A549 (cell line): Measurements from ENCODE around the gene AFF2. TPM values are rescaled to one million over a fixed set of nuclear protein-coding genes. Genes with fewer than 3 reads are reported as not detected.

Source experiments
- ATAC-seq, 2 experiments: fragments of 200-7000 bp in 1 of 2; fragments of >200 bp in 1 of 2; cut with Nextera tagmentation in 1 of 2; cut with Tn5 transposase in 1 of 2; 3 replicates each; pipeline versions ENCODE4 v1.8.0 to v1.9.1; 2018 to 2020; ENCODE audit warnings: mild to moderate bottlenecking in 1 of 2, moderate library complexity in 1 of 2
- CTCF ChIA-PET: fragments of 300-600 bp; sonication (Branson Sonifier 250); formaldehyde crosslinking; extraction: SDS; loops from one replicate; lab custom pipeline; 2021; ENCODE audit warnings: antibody characterized with exemption, inconsistent platforms; lab: Yijun Ruan, JAX
- POLR2A ChIA-PET: fragments of 350-600 bp; formaldehyde crosslinking; extraction: SDS; loops from one replicate; lab custom pipeline; 2021; ENCODE audit warnings: antibody characterized with exemption, inconsistent platforms; lab: Yijun Ruan, JAX
- DNase-seq, 2 experiments: peaks; one replicate each; pipeline versions ENCODE4 v3.0.0 to v3.0.0-alpha.2; 2011 to 2016; ENCODE audit warnings: low read depth in 1 of 2, low spot score in 1 of 2
- FAIRE-seq: peaks from 2 replicates; lab custom pipeline; 2011; peaks lifted over from hg19 to GRCh38; lab: Jason Lieb, UNC
- H3K27ac ChIP-seq, 2 experiments: fragments of >200 bp; sonication (Bioruptor Twin); formaldehyde crosslinking; 3 replicates each; pipeline ENCODE4 v1.5.1; 2016 to 2017
- H3K4me1 ChIP-seq: fragments of >200 bp; sonication (Bioruptor Twin); formaldehyde crosslinking; 3 replicates; pipeline ENCODE4 v1.6.1; 2016
- H3K4me2 ChIP-seq: fragments of >200 bp; sonication (Bioruptor Twin); formaldehyde crosslinking; 3 replicates; pipeline ENCODE4 v1.6.1; 2016
- H3K4me3 ChIP-seq: fragments of >200 bp; sonication (Bioruptor Twin); formaldehyde crosslinking; 3 replicates; pipeline ENCODE4 v1.5.1; 2016
- H3K9me3 ChIP-seq: fragments of >200 bp; sonication (Bioruptor Twin); formaldehyde crosslinking; 3 replicates; pipeline ENCODE4 v1.6.1; 2016
- CBX2 ChIP-seq: fragments of 200-600 bp; sonication (generic); IDR thresholded peaks from 2 replicates; pipeline ENCODE4 v1.6.1; 2016; ENCODE audit warnings: low read depth, mild to moderate bottlenecking, borderline replicate concordance
- CHD2 ChIP-seq: fragments of 150-350 bp; IDR thresholded peaks from 2 replicates; pipeline ENCODE4 v1.6.1; 2014; ENCODE audit warnings: low read length; ENCODE audit not compliant: partially characterized antibody
- EHMT2 ChIP-seq: fragments of 200-600 bp; sonication (generic); IDR thresholded peaks from 2 replicates; pipeline ENCODE4 v1.6.1; 2016; ENCODE audit warnings: antibody characterized with exemption, low read depth, mild to moderate bottlenecking, moderate library complexity
- EP300 ChIP-seq, 2 experiments: fragments of >200 bp; sonication (Bioruptor Twin); formaldehyde crosslinking; IDR thresholded peaks; 2 replicates in 1 of 2; 3 replicates in 1 of 2; pipeline ENCODE4 v1.6.1; 2016 to 2017
- ESRRA ChIP-seq: fragments of 150-350 bp; IDR thresholded peaks from 2 replicates; pipeline ENCODE4 v1.6.1; 2014; ENCODE audit warnings: mild to moderate bottlenecking, low read length, borderline replicate concordance
- FOSL2 ChIP-seq, 2 experiments: fragments of 450-650 bp in 1 of 2; fragments of >200 bp in 1 of 2; sonication (Bioruptor Twin) in 1 of 2; formaldehyde crosslinking; IDR thresholded peaks; 2 replicates each; pipeline versions ENCODE4 v1.5.0 to v1.6.1; 2016 to 2020; ENCODE audit warnings: mild to moderate bottlenecking in 1 of 2, moderate library complexity in 1 of 2
- FOXS1 ChIP-seq: fragments of 250-450 bp; sonication (Bioruptor Pico); IDR thresholded peaks from 2 replicates; pipeline ENCODE4 v1.5.0; 2020; ENCODE audit warnings: mild to moderate bottlenecking, moderate library complexity
- GATA3 ChIP-seq: IDR thresholded peaks from 2 replicates; pipeline ENCODE4 v1.6.1; 2012; ENCODE audit warnings: borderline replicate concordance
- HOXB13 ChIP-seq: fragments of 250-450 bp; sonication (Bioruptor Pico); IDR thresholded peaks from 2 replicates; pipeline ENCODE4 v1.5.0; 2020; ENCODE audit warnings: low read depth, mild to moderate bottlenecking, moderate library complexity
- MAFK ChIP-seq: fragments of 450-650 bp; IDR thresholded peaks from 2 replicates; pipeline ENCODE4 v1.6.1; 2014; ENCODE audit not compliant: partially characterized antibody
- MAZ ChIP-seq: fragments of 150-350 bp; IDR thresholded peaks from 2 replicates; pipeline ENCODE4 v1.6.1; 2014; ENCODE audit warnings: antibody characterized with exemption, low read depth, low read length, borderline replicate concordance
- MYC ChIP-seq: IDR thresholded peaks from 2 replicates; pipeline ENCODE4 v1.6.1; 2012; ENCODE audit warnings: mild to moderate bottlenecking, inconsistent platforms, low read length, improper control_type of control experiment, borderline replicate concordance
- POLR2AphosphoS2 ChIP-seq: conservative IDR thresholded peaks from 2 replicates; pipeline ENCODE4 v1.6.1; 2012; ENCODE audit warnings: low read length, improper control_type of control experiment, inconsistent platforms
- RAD21 ChIP-seq, 2 experiments: fragments of >200 bp in 1 of 2; sonication (Bioruptor Twin) in 1 of 2; formaldehyde crosslinking in 1 of 2; IDR thresholded peaks in 1 of 2; conservative IDR thresholded peaks in 1 of 2; 2 replicates in 1 of 2; 3 replicates in 1 of 2; pipeline ENCODE4 v1.6.1; 2012 to 2018; ENCODE audit warnings: inconsistent platforms in 1 of 2
- RNF2 ChIP-seq: fragments of 200-600 bp; sonication (generic); IDR thresholded peaks from 2 replicates; pipeline ENCODE4 v1.6.1; 2016; ENCODE audit warnings: low read depth, mild to moderate bottlenecking, antibody characterized with exemption, moderate library complexity, borderline replicate concordance
- ZC3H11A ChIP-seq: fragments of 450-650 bp; IDR thresholded peaks from 2 replicates; pipeline ENCODE4 v1.6.1; 2014; ENCODE audit warnings: antibody characterized with exemption, mild to moderate bottlenecking
- ZFP36 ChIP-seq: fragments of 450-650 bp; IDR thresholded peaks from 2 replicates; pipeline ENCODE4 v1.6.1; 2014; ENCODE audit warnings: borderline replicate concordance; ENCODE audit not compliant: partially characterized antibody
- WGBS: methylation state at CpG from one replicate; pipeline ENCODE4 v1.1.6; 2017; ENCODE audit errors: missing lambda C conversion rate; 5-methylcytosine and 5-hydroxymethylcytosine counted together
- polyA plus RNA-seq, 4 experiments: library from polyadenylated mRNA; depleted of rRNA in 3 of 4; stranded (reverse); fragments of >200 nt; fragmentation: RNase III in 1 of 4; extraction: RNeasy Plus Mini Kit Qiagen cat#74134 plus additional on column Dnase treatment in 1 of 4; gene quantifications; 2 replicates in 3 of 4; 3 replicates in 1 of 4; pipeline ENCODE4 v1.2.3, GENCODE V29; 2011 to 2017
- TF ChIP-seq, protein P1 (sequence below): IDR thresholded peaks from 2 replicates; pipeline ENCODE4 v1.6.1; 2012
- TF ChIP-seq, protein P2 (sequence below): fragments of 150-350 bp; IDR thresholded peaks from 2 replicates; pipeline ENCODE4 v1.6.1; 2014; ENCODE audit warnings: low read depth, mild to moderate bottlenecking, low read length
- TF ChIP-seq, protein P3 (sequence below): fragments of >200 bp; sonication (Bioruptor Twin); formaldehyde crosslinking; IDR thresholded peaks from 2 replicates; pipeline ENCODE4 v1.6.1; 2016

AFF2 gene
- polyA plus RNA-seq, 2 of the 4 experiments (the other 2 are of a cell fraction) = 0.04 TPM; not detected in 1

DNA sequence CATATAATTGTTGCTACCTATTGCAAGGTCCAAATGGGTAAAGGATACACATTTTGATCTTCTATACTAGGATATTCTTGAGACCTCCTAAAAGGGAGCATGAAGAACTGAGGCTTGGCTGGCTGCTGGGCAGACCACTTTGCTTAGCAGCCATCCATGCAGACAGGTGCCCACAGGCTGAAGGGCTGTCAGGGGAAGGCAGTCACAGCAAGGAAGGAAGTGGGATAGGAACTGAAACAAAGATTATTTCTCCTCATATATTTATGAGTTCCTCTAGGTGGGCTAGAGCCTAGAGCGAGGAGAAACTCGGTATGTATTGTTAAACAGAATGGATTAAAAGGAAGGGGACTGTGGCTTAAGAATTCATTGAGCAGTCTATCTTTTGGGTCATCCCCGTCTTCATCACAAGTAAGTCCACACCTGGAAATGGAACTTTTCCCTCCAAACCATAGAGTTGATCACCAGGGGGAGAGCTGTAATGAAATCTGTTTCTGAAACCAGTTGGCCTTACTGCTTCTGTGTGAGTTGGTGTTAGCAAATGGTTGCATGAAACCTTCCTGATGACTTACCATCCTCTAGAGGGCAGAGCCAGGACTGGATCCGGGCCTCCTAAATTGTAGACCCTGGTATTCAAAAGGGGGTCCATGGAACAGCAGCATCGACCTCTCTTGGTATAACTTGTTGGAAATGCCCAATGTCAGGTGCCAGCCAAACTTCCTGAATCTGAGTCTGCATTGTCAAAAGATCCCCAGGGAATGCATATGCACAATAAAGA, 42.3 kb downstream of the AFF2 start:
- H3K4me1 ChIP-seq = no peaks in the 10 kb centered on the region
- no peak overlapping the region for H3K27ac ChIP-seq
- CTCF ChIA-PET = no interaction called here
- no peak for FAIRE-seq
- WGBS = 5% methylated on average over 5 of the region's 5 CpGs
- POLR2A ChIA-PET = no interaction called here
- no peak for TF ChIP-seq MAFK
- no peak for ATAC-seq
- no peak overlapping the region for H3K4me2 ChIP-seq
- H3K9me3 ChIP-seq = no peaks in the 10 kb centered on the region
- DNase-seq = no peak
- no peak overlapping the region for H3K4me3 ChIP-seq

DNA sequence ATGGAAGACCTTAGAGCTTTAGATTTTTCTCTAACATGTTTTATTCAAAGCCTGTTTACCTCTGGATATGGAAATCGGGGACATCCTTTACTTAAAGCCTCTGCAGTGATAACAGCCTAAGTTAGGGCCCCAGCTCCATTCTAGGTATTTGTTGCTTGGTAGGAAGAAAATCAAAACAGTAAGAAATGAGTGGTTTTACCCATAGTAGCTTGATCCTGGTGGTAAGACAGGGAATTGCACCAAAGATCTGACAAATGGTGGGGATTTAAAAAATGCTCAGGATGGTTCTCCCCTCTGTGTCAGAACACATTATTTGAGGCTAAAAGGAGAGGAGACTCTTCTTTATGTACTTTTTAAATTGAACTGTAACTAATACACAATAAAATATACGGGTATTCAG, 52.4 kb downstream of the AFF2 start:
- H3K27ac ChIP-seq = no peak overlapping the region
- H3K4me2 ChIP-seq = no peak overlapping the region
- FAIRE-seq (peak; percentile 7), DNase-seq (peak; percentile 1 to 4), ATAC-seq (no peak)
- TF ChIP-seq CBX2 = no peak
- TF ChIP-seq, protein P1, sequence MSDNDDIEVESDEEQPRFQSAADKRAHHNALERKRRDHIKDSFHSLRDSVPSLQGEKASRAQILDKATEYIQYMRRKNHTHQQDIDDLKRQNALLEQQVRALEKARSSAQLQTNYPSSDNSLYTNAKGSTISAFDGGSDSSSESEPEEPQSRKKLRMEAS = no peak
- TF ChIP-seq RAD21 (conservative IDR thresholded peaks at IDR 0.05 in 1 of 2, IDR thresholded peaks at IDR 0.05 in 1 of 2) = no peak
- no peak for TF ChIP-seq FOSL2 (IDR thresholded peaks at IDR 0.05)
- no peak for TF ChIP-seq FOSL2 (CRISPR knock-in tag; IDR thresholded peaks at IDR 0.05)
- no peak for TF ChIP-seq HOXB13 (CRISPR knock-in tag)
- no peak for TF ChIP-seq ZFP36
- TF ChIP-seq, protein P2, sequence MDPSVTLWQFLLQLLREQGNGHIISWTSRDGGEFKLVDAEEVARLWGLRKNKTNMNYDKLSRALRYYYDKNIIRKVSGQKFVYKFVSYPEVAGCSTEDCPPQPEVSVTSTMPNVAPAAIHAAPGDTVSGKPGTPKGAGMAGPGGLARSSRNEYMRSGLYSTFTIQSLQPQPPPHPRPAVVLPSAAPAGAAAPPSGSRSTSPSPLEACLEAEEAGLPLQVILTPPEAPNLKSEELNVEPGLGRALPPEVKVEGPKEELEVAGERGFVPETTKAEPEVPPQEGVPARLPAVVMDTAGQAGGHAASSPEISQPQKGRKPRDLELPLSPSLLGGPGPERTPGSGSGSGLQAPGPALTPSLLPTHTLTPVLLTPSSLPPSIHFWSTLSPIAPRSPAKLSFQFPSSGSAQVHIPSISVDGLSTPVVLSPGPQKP = no peak
- 5% methylated on average over 2 of the region's 2 CpGs for WGBS
- no peaks in the 10 kb centered on the region for H3K9me3 ChIP-seq
- POLR2A ChIA-PET = no interaction called here
- CTCF ChIA-PET = interaction anchor here (1.4 kb wide), 1 partner anchor 16 kb away, joined by 3 read pairs; no protein-coding TSS in a partner anchor
- H3K4me1 ChIP-seq = no peaks in the 10 kb centered on the region
- H3K4me3 ChIP-seq = no peak overlapping the region

DNA sequence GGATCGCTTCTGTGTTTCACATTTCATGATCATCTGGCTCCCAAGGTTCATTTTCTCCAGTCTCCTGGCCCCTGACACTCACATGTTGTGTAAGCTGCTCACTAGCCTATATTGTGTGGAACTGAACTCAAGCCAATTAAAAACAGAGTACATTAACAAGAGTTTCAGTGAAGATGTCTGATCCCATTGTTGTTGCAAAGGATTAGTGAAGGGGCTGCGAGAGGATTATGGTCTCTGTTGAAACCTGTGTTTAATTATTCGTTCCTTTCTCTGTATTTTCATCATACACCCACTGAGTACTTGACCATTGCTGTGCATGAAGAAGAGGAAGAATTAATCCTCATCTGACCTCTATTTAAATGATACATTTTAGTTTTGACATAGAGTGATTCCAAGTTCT, 54.7 kb downstream of the AFF2 start:
- WGBS = 0% methylated on average over 3 of the region's 3 CpGs
- DNase-seq (no peak), FAIRE-seq (no peak), ATAC-seq (no peak)
- ChIA-PET CTCF (no interaction called here), POLR2A (no interaction called here)
- Histone ChIP-seq H3K4me3 (no peak overlapping the region), H3K4me1 (no peaks in the 10 kb centered on the region), H3K27ac (no peak overlapping the region), H3K4me2 (no peak overlapping the region), H3K9me3 (no peaks in the 10 kb centered on the region)
- TF ChIP-seq FOSL2 (IDR thresholded peaks at IDR 0.05) = no peak
- TF ChIP-seq FOSL2 (CRISPR knock-in tag; IDR thresholded peaks at IDR 0.05) = no peak
- no peak for TF ChIP-seq GATA3
- TF ChIP-seq, protein P1 = no peak
- TF ChIP-seq, protein P3, sequence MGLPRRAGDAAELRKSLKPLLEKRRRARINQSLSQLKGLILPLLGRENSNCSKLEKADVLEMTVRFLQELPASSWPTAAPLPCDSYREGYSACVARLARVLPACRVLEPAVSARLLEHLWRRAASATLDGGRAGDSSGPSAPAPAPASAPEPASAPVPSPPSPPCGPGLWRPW = no peak
- TF ChIP-seq FOXS1 (CRISPR knock-in tag) = no peak

DNA sequence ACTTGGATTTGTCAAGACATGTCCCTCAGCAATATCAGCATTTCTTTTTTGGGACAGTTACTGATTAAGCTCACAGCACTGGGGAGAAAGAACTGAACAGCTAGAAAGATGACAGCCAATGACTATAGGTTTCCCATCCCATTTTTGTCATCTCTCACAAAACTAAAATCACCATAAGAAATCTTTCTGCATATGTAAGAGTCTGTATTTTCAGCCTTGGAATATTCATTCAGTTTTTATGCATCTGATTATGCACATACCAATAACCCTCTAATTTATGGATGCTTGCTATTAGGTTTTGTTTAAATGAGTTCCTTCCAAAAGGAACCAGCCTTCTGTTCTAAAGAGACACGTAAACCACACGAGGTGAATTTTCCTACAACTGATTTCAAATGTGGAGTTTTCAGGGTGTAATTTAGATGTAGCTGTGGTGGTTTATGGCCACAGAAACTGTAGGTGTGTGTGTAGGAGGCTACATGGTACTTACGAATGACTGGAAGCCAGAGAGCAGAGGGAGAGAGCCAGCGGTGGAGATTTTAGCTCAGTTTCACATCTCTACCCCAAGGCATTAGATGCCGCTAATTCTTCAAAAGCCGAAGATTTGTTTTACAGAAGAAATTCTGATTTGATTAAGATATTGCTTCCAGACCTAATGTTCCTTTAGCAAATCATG, 55.3 kb downstream of the AFF2 start:
- Histone ChIP-seq H3K4me3 (no peak overlapping the region), H3K4me1 (no peaks in the 10 kb centered on the region), H3K9me3 (no peaks in the 10 kb centered on the region), H3K27ac (no peak overlapping the region), H3K4me2 (no peak overlapping the region)
- ATAC-seq = no peak
- no peak for FAIRE-seq
- no peak for DNase-seq
- 23% methylated on average over 6 of the region's 6 CpGs for WGBS
- POLR2A ChIA-PET = no interaction called here
- no peak for TF ChIP-seq CHD2
- TF ChIP-seq MYC = no peak
- no peak for TF ChIP-seq ZFP36
- TF ChIP-seq EHMT2 = no peak
- no peak for TF ChIP-seq EP300 (IDR thresholded peaks at IDR 0.05)
- no peak for TF ChIP-seq ZC3H11A
- no peak for TF ChIP-seq FOSL2 (IDR thresholded peaks at IDR 0.05)
- no peak for TF ChIP-seq FOSL2 (CRISPR knock-in tag; IDR thresholded peaks at IDR 0.05)
- no peak for TF ChIP-seq POLR2AphosphoS2
- no peak for TF ChIP-seq ESRRA
- TF ChIP-seq MAZ = no peak
- TF ChIP-seq RNF2 = no peak
- CTCF ChIA-PET = no interaction called here
